Loucy (cell line): ENCODE data around the gene MIER2.

Source experiments
- H2AFZ ChIP-seq: fragments of 200-600 bp; sonication (generic); 2 replicates; pipeline ENCODE4 v1.6.0; 2016; ENCODE audit warnings: antibody characterized with exemption, mild to moderate bottlenecking, low read length, moderate library complexity
- H3F3A ChIP-seq: fragments of 200-600 bp; 2 replicates; pipeline ENCODE4 v1.6.0; 2016; ENCODE audit warnings: antibody characterized with exemption, low read depth, mild to moderate bottlenecking
- H3K27me3 ChIP-seq: fragments of 200-600 bp; sonication (generic); 2 replicates; pipeline ENCODE4 v1.6.1; 2014; ENCODE audit warnings: low read length, mild to moderate bottlenecking; ENCODE audit not compliant: insufficient read depth, poor library complexity, severe bottlenecking
- H3K36me3 ChIP-seq: fragments of 200-600 bp; sonication (generic); 2 replicates; pipeline ENCODE4 v1.6.1; 2016; ENCODE audit warnings: low read length; ENCODE audit not compliant: insufficient read depth
- H3K4me1 ChIP-seq: fragments of 200-600 bp; sonication (generic); 2 replicates; pipeline ENCODE4 v1.5.1; 2014; ENCODE audit warnings: low read length, mild to moderate bottlenecking; ENCODE audit not compliant: insufficient read depth, poor library complexity, severe bottlenecking
- H3K4me2 ChIP-seq: fragments of 200-600 bp; sonication (generic); 2 replicates; pipeline ENCODE4 v1.6.0; 2014; ENCODE audit warnings: antibody characterized with exemption, low read length, low read depth, mild to moderate bottlenecking; ENCODE audit not compliant: poor library complexity, severe bottlenecking
- H3K4me3 ChIP-seq: fragments of 200-600 bp; sonication (generic); 2 replicates; pipeline ENCODE4 v1.5.1; 2014; ENCODE audit warnings: low read length, mild to moderate bottlenecking, mixed read lengths; ENCODE audit not compliant: poor library complexity, severe bottlenecking
- H3K79me2 ChIP-seq: fragments of 200-600 bp; sonication (generic); 2 replicates; pipeline ENCODE4 v1.6.1; 2014; ENCODE audit warnings: low read length; ENCODE audit not compliant: insufficient read depth
- H3K9ac ChIP-seq: fragments of 200-600 bp; sonication (generic); 2 replicates; pipeline ENCODE4 v1.6.0; 2014; ENCODE audit warnings: mild to moderate bottlenecking, low read depth, low read length, moderate library complexity; ENCODE audit not compliant: poor library complexity, severe bottlenecking
- H3K9me2 ChIP-seq: fragments of 200-600 bp; sonication (generic); replicated peaks from 2 replicates; pipeline ENCODE4 v1.6.1; 2016; ENCODE audit warnings: low read depth, low read length, mixed read lengths
- H3K9me3 ChIP-seq: fragments of 200-600 bp; sonication (generic); 2 replicates; pipeline ENCODE4 v1.6.1; 2014; ENCODE audit warnings: mild to moderate bottlenecking, antibody characterized with exemption, low read length, low read depth; ENCODE audit not compliant: insufficient read depth
- H4K20me1 ChIP-seq: fragments of 200-600 bp; sonication (generic); 2 replicates; pipeline ENCODE4 v1.6.0; 2014; ENCODE audit warnings: antibody characterized with exemption, low read length, mild to moderate bottlenecking; ENCODE audit not compliant: insufficient read depth, poor library complexity, severe bottlenecking
- EZH2phosphoT487 ChIP-seq: fragments of 200-600 bp; IDR thresholded peaks from 2 replicates; pipeline ENCODE4 v1.6.1; 2018; ENCODE audit warnings: antibody characterized with exemption, mild to moderate bottlenecking, moderate library complexity, borderline replicate concordance
- TF ChIP-seq, protein P1 (sequence below): fragments of 200-600 bp; sonication (generic); conservative IDR thresholded peaks from 2 replicates; pipeline ENCODE4 v1.5.1; 2014; ENCODE audit warnings: mild to moderate bottlenecking, antibody characterized with exemption, low read length

MIER2 gene

DNA sequence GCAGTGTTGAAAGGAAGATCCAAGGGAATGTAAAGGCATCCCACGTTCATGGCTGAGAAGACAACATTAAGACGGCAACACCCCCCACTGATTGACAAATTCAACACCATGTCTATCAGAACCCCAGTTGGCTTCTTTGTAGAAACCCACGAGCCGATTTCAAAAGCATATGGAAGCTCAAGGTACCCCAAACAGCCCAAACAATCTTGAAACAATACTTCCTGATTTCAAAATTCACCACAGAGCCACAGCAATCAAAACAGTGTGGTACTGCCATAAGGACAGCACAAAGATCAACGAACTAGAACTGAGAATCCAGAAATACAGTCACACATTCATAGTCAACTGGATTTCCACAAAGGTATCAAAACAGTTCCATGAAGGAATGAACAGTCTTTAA is 6.2 kb downstream of the MIER2 start:
- H3K9ac ChIP-seq: no peak overlapping the region
- H3K27me3 ChIP-seq: no peaks in the 10 kb centered on the region
- H3F3A ChIP-seq: no peaks in the 10 kb centered on the region
- H3K79me2 ChIP-seq: peaks cover 83% of the 10 kb centered on the region
- H3K9me3 ChIP-seq: no peaks in the 10 kb centered on the region
- peaks cover 47% of the 10 kb centered on the region for H3K4me1 ChIP-seq
- peaks cover 14% of the 10 kb centered on the region for H4K20me1 ChIP-seq
- no peak overlapping the region for H3K4me3 ChIP-seq
- H2AFZ ChIP-seq: no peak overlapping the region
- H3K4me2 ChIP-seq: peak overlapping the region; percentile 99
- peaks cover 9% of the 10 kb centered on the region; the same call in 1 of the 2 replicates for H3K36me3 ChIP-seq
- no peaks in the 10 kb centered on the region for H3K9me2 ChIP-seq
- TF ChIP-seq, protein P1, sequence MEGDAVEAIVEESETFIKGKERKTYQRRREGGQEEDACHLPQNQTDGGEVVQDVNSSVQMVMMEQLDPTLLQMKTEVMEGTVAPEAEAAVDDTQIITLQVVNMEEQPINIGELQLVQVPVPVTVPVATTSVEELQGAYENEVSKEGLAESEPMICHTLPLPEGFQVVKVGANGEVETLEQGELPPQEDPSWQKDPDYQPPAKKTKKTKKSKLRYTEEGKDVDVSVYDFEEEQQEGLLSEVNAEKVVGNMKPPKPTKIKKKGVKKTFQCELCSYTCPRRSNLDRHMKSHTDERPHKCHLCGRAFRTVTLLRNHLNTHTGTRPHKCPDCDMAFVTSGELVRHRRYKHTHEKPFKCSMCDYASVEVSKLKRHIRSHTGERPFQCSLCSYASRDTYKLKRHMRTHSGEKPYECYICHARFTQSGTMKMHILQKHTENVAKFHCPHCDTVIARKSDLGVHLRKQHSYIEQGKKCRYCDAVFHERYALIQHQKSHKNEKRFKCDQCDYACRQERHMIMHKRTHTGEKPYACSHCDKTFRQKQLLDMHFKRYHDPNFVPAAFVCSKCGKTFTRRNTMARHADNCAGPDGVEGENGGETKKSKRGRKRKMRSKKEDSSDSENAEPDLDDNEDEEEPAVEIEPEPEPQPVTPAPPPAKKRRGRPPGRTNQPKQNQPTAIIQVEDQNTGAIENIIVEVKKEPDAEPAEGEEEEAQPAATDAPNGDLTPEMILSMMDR: no peak
- TF ChIP-seq EZH2phosphoT487: no peak

DNA sequence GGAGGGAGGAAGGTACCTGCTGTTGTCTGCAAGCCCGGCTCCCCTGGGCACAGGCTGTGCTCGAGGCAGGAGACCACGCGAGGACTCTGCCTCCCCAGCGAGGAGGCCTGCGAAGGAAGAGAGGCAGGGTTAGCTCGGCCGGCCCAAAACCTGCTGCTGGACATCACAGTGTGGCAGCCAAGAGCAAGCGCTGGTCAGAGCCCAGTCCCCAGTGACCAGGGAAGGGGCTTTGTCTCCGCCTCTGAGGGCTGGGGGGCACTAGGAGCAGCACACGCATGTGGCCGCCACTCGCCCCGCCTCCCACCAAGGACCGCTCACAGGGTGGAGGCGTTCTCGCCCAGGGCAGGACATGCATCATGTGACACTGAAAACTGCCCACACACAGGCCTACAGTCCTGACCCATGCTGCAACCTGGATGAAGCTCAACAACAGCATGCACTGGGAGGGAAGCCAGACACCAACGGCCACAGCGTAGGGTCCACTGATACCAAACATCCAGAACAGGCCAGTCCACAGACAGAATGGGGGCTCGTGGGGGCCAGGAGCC is 8.5 kb downstream of the MIER2 start:
- Histone ChIP-seq H3K79me2 (peaks cover 60% of the 10 kb centered on the region), H3K4me2 (no peak overlapping the region), H4K20me1 (peaks cover 12% of the 10 kb centered on the region), H3K27me3 (no peaks in the 10 kb centered on the region), H3K4me1 (peaks cover 26% of the 10 kb centered on the region), H3K36me3 (peaks cover 12% of the 10 kb centered on the region; the same call in 1 of the 2 replicates), H3K9ac (no peak overlapping the region), H3F3A (no peaks in the 10 kb centered on the region), H2AFZ (no peak overlapping the region), H3K9me3 (no peaks in the 10 kb centered on the region), H3K9me2 (no peaks in the 10 kb centered on the region), H3K4me3 (no peak overlapping the region)
- no peak for TF ChIP-seq EZH2phosphoT487
- TF ChIP-seq, protein P1: no peak

DNA sequence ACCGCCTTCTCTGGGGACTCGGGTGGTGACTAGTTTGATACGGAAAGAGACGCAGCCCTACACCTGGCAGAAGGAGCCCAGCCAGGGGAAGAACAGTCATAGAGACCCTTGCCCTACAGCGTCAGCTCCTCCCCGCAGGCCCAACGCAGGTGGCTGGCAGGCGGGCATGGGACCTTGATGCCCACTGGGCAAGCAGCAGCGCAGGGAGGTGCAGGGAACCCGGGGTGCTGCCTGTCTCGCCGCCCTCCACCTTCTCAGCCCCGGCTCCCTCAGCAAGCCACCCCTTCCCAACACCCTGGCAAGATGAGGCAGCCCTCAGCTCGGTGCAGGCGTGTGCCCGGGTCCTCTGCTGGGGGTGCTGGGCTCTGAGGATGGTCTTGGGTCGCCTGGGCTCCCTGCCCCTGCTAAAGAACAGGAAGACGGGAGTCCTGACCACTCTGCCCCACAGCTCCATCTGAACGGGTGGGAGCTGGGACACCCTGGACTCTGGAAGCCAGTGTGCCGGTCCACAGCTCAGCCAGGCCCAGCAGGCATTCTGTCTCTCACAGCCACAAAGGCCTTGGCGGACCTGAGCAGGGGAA is 9.0 kb downstream of the MIER2 start:
- H3K9me3 ChIP-seq: no peaks in the 10 kb centered on the region
- peaks cover 7% of the 10 kb centered on the region for H4K20me1 ChIP-seq
- no peak overlapping the region for H3K4me2 ChIP-seq

More for the DNA sequence above, 9.0 kb downstream of the MIER2 start:
- Histone ChIP-seq H3K9me2 (no peaks in the 10 kb centered on the region), H3K4me1 (peaks cover 21% of the 10 kb centered on the region), H3K79me2 (peaks cover 55% of the 10 kb centered on the region), H3K4me3 (no peak overlapping the region), H3K36me3 (peaks cover 18% of the 10 kb centered on the region; the same call in 1 of the 2 replicates), H3F3A (no peaks in the 10 kb centered on the region), H2AFZ (no peak overlapping the region), H3K9ac (no peak overlapping the region), H3K27me3 (no peaks in the 10 kb centered on the region)
- TF ChIP-seq, protein P1: no peak
- TF ChIP-seq EZH2phosphoT487: no peak
